Right lobe of liver (tissue), 6 donors: ENCODE measurements around the gene LOC101059915.

ENCODE experiments used
- ATAC-seq, 4 donors: fragments of 200-7000 bp; cut with Tn5 transposase; one replicate each; pipeline ENCODE4 v1.9.1; 2020; ENCODE audit warnings: mild to moderate bottlenecking in 4 of 4, moderate library complexity in 4 of 4
- DNase-seq, 3 donors: peaks; one replicate each; pipeline ENCODE4 v3.0.0-alpha.2; 2020
- H3K27ac ChIP-seq, 3 donors: fragments of 200-600 bp; one replicate each; pipeline ENCODE4 v1.8.0; 2022
- H3K27me3 ChIP-seq, 2 donors: fragments of 200-600 bp; one replicate each; pipeline ENCODE4 v1.8.0; 2022
- H3K36me3 ChIP-seq, 4 donors: fragments of 200-600 bp; sonication (generic) in 1 of 4; one replicate each; pipeline versions ENCODE4 v1.5.1 to v1.8.0; 2017 to 2022; ENCODE audit warnings: control low read depth in 1 of 4
- H3K4me1 ChIP-seq, 4 donors: fragments of 200-600 bp; sonication (generic) in 1 of 4; one replicate each; pipeline versions ENCODE4 v1.5.1 to v1.8.0; 2017 to 2022; ENCODE audit warnings: control low read depth in 1 of 4
- H3K4me3 ChIP-seq, 3 donors: fragments of 200-600 bp; one replicate each; pipeline ENCODE4 v1.8.0; 2022
- H3K9me3 ChIP-seq, 4 donors: fragments of 200-600 bp; sonication (generic) in 1 of 4; one replicate each; pipeline versions ENCODE4 v1.5.1 to v1.8.0; 2017 to 2022; ENCODE audit warnings: control low read depth in 1 of 4
- CTCF ChIP-seq, 4 donors: fragments of 200-600 bp in 3 of 4; fragments of 450-650 bp in 1 of 4; IDR thresholded peaks; one replicate each; pipeline versions ENCODE4 v1.5.1 to v1.8.0; 2016 to 2022; ENCODE audit warnings: antibody characterized with exemption in 4 of 4, mild to moderate bottlenecking in 2 of 4
- POLR2A ChIP-seq: fragments of 450-650 bp; IDR thresholded peaks from one replicate; pipeline ENCODE4 v1.6.1; 2017; ENCODE audit warnings: antibody characterized with exemption, mild to moderate bottlenecking
- WGBS: methylation state at CpG from one replicate; pipeline ENCODE4 v1.1.6; 2018; ENCODE audit warnings: low coverage, low lambda C conversion rate; ENCODE audit not compliant: insufficient coverage; ENCODE audit errors: missing lambda C conversion rate; 5-methylcytosine and 5-hydroxymethylcytosine counted together
- intact Hi-C, 2 donors: fragments of 100-400 bp; cut with DNase I; formaldehyde crosslinking; loops; one replicate each; pipeline versions ENCODE4 v1.11.2 to v1.14.1; 2022
- donor health status: DM: no; HTN: yes; CAD: no.
- donor health status: DM: no; HTN: no; CAD: no.
- donor health status: DM: no; HTN: no; CAD: no.
- donor health status: DM: no; HTN: yes; CAD: no.
- donor health status: DM: no; HTN: yes; CAD: no.

The LOC101059915 gene

GRCh38 chrX:71622576-71623450, 44.5 kb upstream of the LOC101059915 start:
- TF ChIP-seq CTCF (IDR thresholded peaks at IDR 0.05): peak in 3 of 4 donors; percentile 6 to 16 (median 8)
- no peak for TF ChIP-seq POLR2A
- Histone ChIP-seq H3K9me3 (no peaks in the 10 kb centered on the region), H3K36me3 (no peaks in the 10 kb centered on the region), H3K4me3 (no peak overlapping the region), H3K27ac (peak overlapping the region in 1 of 3 donors; percentile 21), H3K4me1 (no peaks in the 10 kb centered on the region), H3K27me3 (no peaks in the 10 kb centered on the region)
- intact Hi-C loops: no loop called here
- DNase-seq (peak; percentile 56 to 66 (median 59)), ATAC-seq (peak; percentile 76 to 85 (median 81))
- WGBS: 41% methylated on average over 4 of the region's 13 CpGs

GRCh38 chrX:71623714-71624113, 43.6 kb upstream of the LOC101059915 start:
- no peak for ATAC-seq

GRCh38 chrX:71625471-71625870, 41.9 kb upstream of the LOC101059915 start:
- ATAC-seq (no peak), DNase-seq (no peak)
- Histone ChIP-seq H3K27ac (no peak overlapping the region), H3K4me1 (no peaks in the 10 kb centered on the region), H3K36me3 (no peaks in the 10 kb centered on the region), H3K27me3 (no peaks in the 10 kb centered on the region), H3K9me3 (no peaks in the 10 kb centered on the region), H3K4me3 (no peak overlapping the region)
- TF ChIP-seq POLR2A (no peak), CTCF (IDR thresholded peaks at IDR 0.05) (no peak)
- WGBS: 73% methylated on average over 5 of the region's 5 CpGs
- intact Hi-C loops: no loop called here

More at GRCh38 chrX:71623714-71624113, 43.6 kb upstream of the LOC101059915 start:
- Histone ChIP-seq H3K36me3 (no peaks in the 10 kb centered on the region), H3K4me3 (no peak overlapping the region), H3K4me1 (no peaks in the 10 kb centered on the region), H3K27ac (no peak overlapping the region), H3K9me3 (no peaks in the 10 kb centered on the region), H3K27me3 (no peaks in the 10 kb centered on the region)
- WGBS: no CpG with 5 or more reads among the region's 3 CpGs
- DNase-seq: no peak
- intact Hi-C loops: no loop called here
- TF ChIP-seq CTCF (IDR thresholded peaks at IDR 0.05): no peak
- TF ChIP-seq POLR2A: no peak

GRCh38 chrX:71626576-71626975, 40.8 kb upstream of the LOC101059915 start:
- no peaks in the 10 kb centered on the region for H3K36me3 ChIP-seq
- DNase-seq (no peak), ATAC-seq (no peak)
- no peaks in the 10 kb centered on the region for H3K27me3 ChIP-seq
- H3K4me3 ChIP-seq: no peak overlapping the region
- TF ChIP-seq POLR2A: no peak
- no peak for TF ChIP-seq CTCF (IDR thresholded peaks at IDR 0.05)
- no peaks in the 10 kb centered on the region for H3K9me3 ChIP-seq
- intact Hi-C loops: no loop called here
- H3K4me1 ChIP-seq: no peaks in the 10 kb centered on the region
- 60% methylated on average over 1 of the region's 6 CpGs for WGBS
- H3K27ac ChIP-seq: no peak overlapping the region
